Hematopoietic multipotent progenitor cell (in vitro differentiated cells): ENCODE data around the gene HORMAD1. TPM values are rescaled to one million over a fixed set of nuclear protein-coding genes. Genes with fewer than 3 reads are reported as not detected.
"Not testable (repeated sequence)": the region's sequence is repeated elsewhere in the genome, so short reads cannot be mapped to it uniquely, and the experiment has no call there.

Experiments
- DNase-seq, 3 donors: peaks; one replicate each; pipeline ENCODE4 v3.0.0-alpha.2; 2011 to 2015; ENCODE audit warnings: low read depth in 2 of 3, low spot score in 2 of 3
- total RNA-seq: library from RNA; depleted of rRNA; stranded (reverse); fragments of >200 nt; gene quantifications from one replicate; pipeline ENCODE4 v1.2.3, GENCODE V29; 2012

The HORMAD1 gene, protein sequence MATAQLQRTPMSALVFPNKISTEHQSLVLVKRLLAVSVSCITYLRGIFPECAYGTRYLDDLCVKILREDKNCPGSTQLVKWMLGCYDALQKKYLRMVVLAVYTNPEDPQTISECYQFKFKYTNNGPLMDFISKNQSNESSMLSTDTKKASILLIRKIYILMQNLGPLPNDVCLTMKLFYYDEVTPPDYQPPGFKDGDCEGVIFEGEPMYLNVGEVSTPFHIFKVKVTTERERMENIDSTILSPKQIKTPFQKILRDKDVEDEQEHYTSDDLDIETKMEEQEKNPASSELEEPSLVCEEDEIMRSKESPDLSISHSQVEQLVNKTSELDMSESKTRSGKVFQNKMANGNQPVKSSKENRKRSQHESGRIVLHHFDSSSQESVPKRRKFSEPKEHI
- under 0.01 TPM for total RNA-seq

DNA sequence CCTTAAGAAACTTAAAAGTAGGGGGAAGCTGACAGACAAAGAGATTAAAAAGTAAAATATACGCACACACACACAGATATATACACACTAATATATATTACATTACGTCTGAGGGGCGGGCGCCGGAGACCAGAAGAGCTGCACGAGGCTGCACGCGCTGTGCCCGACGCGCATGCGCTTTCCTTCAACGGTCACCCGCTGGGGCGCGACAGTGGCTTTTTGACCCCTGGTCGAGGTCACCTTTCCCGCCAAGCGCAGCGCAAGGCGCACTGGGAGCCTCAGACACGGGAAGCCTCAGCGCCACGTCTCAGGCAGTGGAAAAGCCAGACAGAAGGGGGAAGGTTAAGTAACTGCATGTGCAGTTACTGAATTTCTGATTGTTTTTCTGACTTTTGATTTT, at the start of gene HORMAD1:
Gene HORMAD1, minus strand, starts transcription at position 193 of the 400 bp plus-strand sequence. CDS start 1,390 bp downstream, outside the sequence.
- DNase-seq = no peak

DNA sequence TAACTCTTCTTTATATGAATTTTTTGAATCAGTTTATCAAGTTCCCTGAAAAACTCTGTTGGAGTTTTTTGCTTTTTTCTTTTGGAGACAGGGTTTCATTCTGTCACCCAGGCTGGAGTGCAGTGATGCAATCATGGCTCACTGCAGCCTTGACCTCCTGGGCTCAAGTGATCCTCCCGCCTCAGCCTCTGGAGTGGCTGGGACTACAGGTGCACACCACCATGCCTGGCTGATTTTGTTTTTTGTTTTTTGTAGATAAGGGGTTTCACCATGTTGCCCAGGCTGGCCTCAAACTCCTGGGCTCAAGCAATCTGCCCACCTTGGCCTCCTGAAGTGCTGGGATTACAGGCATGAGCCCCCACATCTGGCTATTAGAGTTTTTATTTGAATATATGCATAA, 47.0 kb upstream of the HORMAD1 start:
- not testable (repeated sequence) for DNase-seq

DNA sequence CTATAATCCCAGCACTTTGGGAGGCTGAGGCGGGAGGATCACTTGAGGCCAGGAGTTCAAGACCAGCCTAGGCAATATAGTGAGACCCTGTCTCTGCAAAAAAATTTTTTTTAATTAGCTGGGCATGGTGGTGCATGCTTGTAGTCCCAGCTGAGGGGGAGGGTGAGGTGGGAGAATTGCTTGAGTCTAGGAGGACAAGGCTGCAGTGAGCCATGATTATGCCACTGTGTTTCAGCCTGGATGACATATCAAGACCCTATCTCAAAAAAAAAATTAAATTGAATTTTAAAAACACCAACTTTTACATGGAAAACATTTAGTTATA, 45.2 kb upstream of the HORMAD1 start:
- DNase-seq = not testable (repeated sequence)

DNA sequence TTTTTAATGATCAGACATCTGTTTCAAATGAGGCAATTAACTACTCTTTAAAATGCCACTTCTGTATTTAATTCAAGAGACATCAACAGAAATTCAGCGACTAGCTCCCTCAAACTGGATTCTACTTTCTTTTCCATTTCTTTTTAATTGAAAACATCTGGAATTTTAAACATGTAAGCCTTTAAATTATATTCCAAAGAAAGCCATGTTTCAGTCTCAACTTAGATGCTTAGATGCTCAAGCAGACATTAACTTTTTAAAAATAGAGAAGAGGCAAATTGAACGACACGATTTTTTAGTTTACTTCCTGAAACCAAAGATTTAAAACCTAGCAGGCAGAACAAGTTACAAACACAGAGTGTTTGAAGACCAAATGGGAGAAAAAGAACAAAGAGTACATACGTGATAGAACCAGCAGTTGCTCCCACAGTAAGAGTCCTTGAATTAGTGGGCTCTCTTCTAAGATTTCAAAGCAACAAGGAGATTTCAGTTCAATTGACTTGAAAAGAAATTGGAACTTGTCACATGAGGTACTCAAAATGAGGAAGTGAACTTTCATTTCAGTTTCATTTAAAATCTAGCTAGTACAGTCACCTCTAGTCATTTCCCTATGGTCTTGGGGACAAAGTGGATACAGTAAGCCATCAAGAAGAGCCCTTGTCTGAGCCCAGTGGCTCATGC, 44.7 kb upstream of the HORMAD1 start, which contains the start of gene CTSS:
Gene CTSS, minus strand, starts transcription at position 483 of the 681 bp plus-strand sequence. CDS start 1,015 bp downstream, outside the sequence.
- peak in 2 of 3 donors; percentile 75 to 85 for DNase-seq

DNA sequence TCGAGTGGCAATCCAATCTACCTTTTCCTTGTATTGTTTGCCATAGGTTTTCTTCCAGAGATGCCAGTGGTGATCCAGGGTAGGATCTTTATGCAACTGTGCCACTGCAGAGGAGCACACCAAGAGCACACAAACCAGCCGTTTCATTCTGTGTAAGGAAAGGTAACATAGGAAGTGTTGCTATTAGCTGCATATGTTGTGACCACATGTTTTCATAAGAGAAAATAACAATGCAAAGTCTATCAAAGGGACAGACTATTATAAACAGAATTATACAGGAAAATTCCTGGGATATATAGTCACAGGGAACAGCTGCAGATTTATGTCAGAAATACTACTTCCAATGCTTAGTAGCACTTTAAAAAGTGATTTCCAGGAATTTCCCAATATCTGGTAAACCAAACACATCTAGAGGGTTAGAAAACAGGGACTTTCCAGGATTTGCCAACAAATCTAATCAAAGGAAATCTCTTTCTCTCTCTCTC, 44.0 kb upstream of the HORMAD1 start:
- peak in 2 of 3 donors; percentile 25 to 31 for DNase-seq

DNA sequence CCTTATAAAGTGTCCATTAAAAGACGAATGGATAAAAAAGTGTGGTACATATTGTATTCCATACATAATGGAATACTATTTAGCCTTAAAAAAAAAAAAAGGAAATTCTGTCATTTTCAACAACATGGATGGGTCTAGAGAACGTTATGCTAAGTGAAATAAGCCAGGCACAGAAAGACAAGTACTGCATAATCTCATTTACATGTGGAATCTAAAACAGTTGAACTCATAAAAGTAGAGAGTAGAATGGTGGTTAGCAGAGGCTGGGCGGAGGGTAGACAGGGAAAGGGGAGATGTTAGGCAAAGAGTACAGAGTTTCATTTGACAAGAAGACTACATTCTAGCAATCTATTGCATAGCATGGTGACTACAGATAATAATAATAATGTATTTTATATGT, 42.3 kb upstream of the HORMAD1 start:
- DNase-seq = no peak

DNA sequence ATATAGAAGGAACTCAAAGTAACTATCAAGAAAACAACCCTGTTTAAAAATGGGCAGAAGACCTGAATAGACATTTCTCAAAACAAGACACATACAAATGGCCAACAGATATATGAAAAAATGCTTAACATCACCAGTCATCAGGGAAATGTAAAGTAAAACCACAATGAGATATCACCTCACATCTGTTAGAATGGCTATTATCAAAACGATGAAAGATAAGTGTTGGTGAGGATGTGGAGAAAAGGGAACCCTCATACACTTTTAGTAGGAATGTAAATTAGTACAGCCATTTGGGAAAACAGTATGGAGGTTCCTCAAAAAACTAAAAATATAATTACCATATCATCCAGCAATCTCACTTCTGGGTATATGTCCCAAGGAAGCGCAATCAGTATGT, 41.9 kb upstream of the HORMAD1 start:
- no peak for DNase-seq

DNA sequence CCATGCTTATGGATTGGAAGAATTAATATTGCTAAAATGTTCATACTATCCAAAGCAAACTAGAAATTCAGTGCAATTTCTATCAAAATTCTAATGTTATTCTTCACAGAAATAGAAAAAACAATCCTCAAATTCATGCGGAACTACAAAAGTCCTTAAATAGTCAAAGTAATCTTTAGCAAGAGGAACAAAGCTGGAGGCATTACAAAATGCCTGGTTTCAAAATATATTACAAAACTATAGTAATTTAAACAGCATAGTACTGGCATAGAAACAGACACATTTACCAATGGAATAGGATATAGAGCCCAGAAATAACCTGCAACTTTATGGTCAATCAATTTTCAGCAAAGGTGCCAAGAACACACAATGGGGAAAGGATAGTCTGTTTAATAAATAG, 41.1 kb upstream of the HORMAD1 start:
- no peak for DNase-seq

DNA sequence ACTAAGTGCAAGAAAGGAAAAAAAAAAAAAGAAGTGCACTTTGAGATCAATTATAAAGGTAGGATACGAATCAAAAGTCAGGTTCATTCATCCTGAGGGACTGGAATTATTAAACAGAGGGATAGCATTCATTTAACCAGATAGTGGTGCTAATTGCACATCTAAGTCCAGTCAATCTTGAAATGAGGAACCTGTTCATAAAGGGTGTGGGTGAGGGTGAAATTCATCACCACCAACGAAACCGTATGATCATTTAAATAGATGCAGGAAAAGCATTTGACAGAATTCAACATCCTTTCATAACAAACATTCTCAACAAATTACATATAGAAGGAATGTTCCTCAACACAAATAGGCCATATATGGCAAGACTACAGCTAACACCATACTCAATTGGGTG, 39.3 kb upstream of the HORMAD1 start:
- DNase-seq = peak in 2 of 3 donors; percentile 39 to 59

DNA sequence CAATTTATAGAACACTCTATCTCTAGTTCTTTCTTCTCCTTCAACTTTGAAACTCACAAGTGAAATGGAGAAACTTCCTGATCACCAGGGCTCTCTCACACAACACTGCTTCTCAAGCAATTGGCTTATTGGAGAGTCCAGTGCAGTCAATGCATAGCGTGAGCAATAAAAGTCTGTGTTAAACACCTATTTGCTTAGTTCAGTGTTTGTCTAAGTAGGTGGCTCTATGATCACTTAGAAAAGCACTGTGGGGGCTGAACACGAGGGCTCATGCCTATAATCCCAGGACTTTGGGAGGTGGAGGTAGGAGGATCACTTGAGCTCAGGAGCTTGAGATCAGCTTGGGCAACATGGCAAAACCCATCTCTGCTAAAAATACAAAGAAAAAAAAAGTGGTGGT, 32.7 kb upstream of the HORMAD1 start:
- no peak for DNase-seq

DNA sequence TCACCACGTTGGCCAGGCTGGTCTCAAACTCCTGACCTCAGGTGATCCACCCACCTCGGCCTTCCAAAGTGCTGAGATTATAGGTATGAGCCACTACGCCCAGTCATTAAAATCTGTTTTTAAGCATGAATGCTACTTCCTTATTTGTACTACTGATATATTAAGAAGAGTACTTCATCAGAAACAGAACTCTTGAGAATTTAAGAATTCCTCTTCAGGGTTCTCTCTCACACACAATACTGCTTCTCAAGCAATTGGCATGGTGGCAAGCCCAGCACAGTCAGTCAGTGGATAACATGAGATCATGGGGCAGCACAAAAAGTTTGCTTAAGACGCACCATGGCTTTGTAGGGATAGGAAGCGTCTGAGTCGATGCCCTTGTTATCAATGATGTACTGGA, 30.7 kb upstream of the HORMAD1 start:
- DNase-seq = no peak

DNA sequence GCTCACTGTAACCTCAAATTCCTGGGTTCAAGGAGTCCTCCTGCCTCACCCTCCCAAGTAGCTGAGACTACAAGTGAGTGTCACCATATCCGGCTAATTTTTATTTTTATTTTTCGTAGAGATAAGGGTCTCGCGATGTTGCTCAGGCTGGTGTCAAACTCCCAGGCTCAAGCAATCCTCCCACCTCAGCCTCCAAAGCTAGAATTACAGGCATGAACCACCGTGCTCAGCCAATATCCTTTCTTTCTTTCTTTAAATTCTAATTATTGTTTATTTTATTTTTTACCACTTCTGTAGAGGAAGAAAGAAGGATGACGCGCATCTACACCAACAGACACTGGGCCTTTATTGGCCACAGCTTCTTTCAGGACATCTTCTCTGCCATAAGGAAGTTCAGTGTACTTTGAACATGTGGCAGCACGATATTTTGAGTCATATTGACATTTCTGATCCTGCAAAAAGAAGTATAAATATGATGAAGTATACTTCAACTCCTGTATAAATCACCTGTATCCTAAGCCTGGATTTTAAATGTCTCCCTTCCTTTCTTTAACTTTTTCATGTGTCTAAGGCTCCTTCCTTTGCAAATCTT, 29.1 kb upstream of the HORMAD1 start:
- no peak for DNase-seq

DNA sequence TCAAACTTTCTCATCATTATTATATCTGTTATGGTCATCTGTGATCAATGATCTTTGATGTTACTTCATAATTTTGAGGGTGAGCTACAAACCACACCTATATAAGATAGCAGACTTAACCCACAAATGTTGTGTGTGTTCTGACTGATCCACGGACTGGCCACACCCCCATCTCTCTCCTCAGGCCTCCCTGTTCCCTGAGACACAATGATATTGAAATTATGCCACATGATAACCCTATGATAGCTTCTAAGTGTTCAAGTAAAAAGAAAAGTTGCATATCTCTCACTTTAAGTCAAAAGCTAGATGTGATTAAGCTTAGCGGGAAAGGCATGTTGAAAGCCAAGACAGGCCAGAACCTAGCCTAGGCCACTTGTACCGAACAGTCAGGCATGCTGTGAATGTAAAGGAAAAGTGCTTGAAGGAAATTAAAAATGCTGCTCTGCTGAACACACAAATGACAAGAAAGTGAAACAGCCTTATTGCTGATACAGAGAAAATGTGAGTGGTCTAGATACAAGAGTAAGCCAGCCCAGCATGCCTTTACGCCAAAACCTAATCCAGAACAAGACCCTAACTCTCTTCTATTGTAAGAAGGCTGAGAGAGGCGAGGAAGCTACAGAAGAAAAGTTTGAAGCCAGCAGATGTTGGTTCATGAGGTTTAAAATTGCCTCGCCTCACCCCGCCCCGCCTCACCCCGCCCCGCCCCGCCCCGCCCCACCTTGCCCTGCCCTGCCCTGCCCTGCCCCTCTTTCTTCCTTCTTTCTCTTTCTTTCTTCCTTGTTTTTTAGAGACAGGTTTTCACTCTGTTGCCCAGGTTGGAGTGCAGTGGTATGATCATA, 28.4 kb upstream of the HORMAD1 start:
- no peak for DNase-seq

DNA sequence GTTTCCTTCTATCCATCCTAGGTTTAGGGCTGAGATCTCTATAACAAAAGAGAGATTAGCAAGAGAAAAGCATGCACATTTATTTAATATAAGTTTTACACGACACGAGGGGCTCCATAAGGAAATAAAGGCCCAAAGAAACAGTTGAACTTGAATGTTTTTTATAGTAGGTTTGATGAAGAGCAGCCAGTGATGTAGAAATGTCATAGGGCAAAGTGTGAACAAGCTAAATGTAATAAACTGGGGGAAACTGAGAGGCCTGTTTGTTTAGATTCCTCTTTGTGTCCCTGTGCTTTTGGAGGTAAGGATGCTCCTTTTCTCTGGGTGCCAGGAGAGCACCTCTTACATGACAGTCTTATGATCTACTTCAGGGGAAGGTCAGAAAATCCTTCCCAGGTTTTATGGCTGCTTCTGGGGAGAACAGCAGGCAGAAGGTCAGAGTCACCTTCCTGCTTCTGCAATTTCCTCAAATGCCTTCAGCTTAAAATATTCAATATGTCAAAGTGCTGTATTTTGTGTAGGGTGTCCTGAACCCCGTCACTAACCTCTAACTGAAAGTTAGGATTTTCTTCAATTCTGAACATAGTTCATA, 9.5 kb upstream of the HORMAD1 start:
- no peak for DNase-seq

DNA sequence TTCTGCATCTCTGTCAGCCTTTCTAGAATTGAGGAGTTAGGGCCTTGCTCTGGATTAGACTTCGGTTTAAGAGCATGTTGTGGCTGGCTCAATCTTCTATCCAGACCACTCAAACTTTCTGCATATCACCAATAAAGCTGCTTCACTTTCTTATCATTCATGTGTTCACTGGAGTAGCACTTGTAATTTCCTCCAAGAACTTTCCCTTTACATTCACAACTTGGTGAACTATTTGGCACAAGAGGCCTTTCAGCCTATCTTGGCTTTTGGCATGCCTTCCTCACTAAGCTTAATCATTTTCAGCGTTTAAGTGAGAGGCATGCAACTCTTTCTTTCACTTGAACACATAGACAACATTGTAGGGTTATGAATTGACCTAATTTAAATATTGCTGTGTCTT, 3.6 kb upstream of the HORMAD1 start:
- DNase-seq = no peak

DNA sequence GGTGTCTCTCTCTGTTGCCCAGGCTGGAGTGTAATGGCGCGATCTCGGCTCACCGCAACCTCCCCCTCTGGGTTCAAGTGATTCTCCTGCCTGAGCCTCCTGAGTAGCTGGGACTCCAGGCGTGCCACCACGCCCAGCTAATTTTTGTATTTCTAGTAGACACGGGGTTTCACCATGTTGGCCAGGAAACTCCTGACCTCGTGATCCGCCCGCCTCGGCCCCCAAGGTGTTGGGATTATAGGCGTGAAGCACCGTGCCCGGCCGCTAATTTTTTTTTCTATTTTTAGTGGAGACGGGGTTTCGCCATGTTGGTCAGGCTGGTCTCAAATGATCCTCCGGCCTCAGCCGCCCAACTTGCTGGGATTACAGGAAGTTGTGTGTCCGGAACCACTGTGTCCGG, 597 bp downstream of the HORMAD1 start:
- DNase-seq = no peak

DNA sequence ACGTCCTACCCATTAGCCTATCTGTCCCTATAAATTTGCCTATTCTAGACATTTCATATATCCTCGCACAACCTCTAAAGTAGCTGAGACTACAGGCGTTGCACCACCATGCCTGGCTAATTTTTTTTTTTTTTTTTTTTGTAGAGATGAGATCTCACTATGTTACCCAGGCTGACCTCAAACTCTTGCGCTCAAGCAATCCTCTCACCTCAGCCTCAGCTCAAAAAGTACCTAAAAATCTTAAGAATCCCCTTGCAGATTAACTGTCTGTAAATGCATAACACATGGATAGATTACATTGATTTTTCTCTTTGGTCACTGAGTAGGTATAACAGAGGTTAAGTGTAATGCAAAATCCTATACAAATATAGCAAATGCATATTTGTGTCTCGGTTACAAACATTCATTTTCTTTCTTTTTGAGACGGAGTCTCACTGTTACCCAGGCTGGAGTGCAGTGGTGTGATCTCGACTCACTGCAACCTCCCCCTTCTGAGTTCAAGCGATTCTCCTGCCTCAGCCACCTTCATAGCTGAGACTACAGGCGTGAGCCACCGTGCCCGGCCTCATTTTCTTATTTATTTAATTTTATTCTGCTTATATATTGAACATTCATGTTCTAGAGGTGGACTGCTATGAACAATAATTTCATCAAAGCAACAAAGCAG, 2.3 kb downstream of the HORMAD1 start:
- DNase-seq = no peak

DNA sequence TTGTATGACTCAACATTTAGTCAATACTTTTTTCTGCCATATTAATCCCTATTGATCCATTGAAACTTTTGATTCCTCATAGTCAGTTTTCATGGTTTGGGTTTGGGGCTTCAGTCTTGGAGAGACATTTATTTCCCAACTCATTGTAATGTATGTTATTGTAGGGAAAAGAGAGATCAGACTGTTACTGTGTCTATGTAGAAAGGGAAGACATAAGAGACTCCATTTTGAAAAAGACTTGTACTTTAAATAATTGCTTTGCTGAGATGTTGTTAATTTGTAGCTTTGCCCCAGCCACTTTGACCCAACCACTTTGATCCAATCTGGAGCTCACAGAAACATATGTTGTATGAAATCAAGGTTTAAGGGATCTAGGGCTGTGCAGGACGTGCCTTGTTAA, 11.7 kb downstream of the HORMAD1 start:
- not testable (repeated sequence) for DNase-seq

DNA sequence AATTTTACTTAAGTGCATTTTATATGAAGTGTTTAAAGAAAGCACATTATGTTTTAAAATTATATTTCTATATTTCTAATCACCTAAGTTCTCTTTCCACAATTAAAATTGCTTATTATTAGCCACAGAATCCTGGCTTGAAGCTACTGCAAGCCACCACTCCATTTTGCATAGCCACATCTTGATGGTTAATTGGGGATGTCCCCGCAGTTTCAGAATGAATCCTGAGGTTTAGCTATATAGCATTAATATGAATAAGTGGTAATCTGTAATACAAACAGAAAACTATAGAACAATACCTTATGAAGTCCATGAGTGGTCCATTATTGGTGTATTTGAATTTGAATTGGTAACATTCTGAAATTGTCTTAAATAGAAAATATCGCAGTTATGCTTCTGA, 12.1 kb downstream of the HORMAD1 start:
- no peak for DNase-seq

DNA sequence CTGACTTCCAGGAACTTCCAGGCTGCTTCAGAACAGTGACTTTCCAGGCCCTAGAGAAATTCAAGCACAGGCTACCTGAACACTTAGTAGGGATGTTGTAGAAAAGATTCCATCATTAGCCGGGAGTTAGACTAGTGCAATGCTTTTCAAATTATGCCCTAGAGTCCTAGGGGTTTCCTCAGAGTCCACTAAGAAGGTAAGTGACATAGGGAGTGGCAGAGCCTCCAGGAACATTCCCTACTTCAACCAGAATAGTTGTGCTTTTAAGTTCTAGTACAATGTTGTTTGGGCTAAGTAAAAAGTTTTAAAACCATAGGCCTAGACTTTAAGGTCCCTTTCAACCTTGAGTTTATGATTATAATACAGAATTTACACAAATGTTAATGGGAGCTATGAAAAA, 14.6 kb downstream of the HORMAD1 start:
- DNase-seq = no peak
